ENCODE data around the gene PHF13. TPM values are rescaled to one million over a fixed set of nuclear protein-coding genes. Genes with fewer than 3 reads are reported as not detected.

PHF13 gene
- total and polyA plus RNA-seq, 2 experiments from 2014 or later, result 9.6 to 11.4 TPM

GRCh38 chr1:6627841-6628545 is 14.5 kb downstream of the PHF13 start:
- H4K20me1 ChIP-seq (ENCODE audit: insufficient read depth, poor library complexity, severe bottlenecking), result peaks cover 4% of the 10 kb centered on the region
- DNase-seq (ENCODE audit: low spot score), result no peak
- H3K4me1 ChIP-seq (ENCODE audit: insufficient read depth), result peaks cover 13% of the 10 kb centered on the region
- no peaks in the 10 kb centered on the region for H3K27me3 ChIP-seq
- WGBS (ENCODE audit: low lambda C conversion rate, missing lambda C conversion rate), result 92% methylated on average over 21 of the region's 21 CpGs
- TF ChIP-seq CTCF (IDR thresholded peaks at IDR 0.05; ENCODE audit: poor library complexity) (no peak), EZH2 (IDR thresholded peaks at IDR 0.05; ENCODE audit: borderline replicate concordance) (no peak), EZH2phosphoT487 (IDR thresholded peaks at IDR 0.05; ENCODE audit: low read depth, severe bottlenecking, unreplicated experiment) (no peak)
- no peaks in the 10 kb centered on the region for H3K9me2 ChIP-seq (replicated peaks; ENCODE audit: insufficient read depth)
- H3K79me2 ChIP-seq, result peaks cover 37% of the 10 kb centered on the region
- H3K4me3 ChIP-seq, result no peak overlapping the region
- no peak overlapping the region for H2AFZ ChIP-seq
- H3K9me3 ChIP-seq (ENCODE audit: low read depth), result no peaks in the 10 kb centered on the region
- no peak overlapping the region for H3K27ac ChIP-seq
- no peaks in the 10 kb centered on the region for H3K36me3 ChIP-seq (replicated peaks; ENCODE audit: insufficient read depth, low read depth)
- no peak overlapping the region for H3K4me2 ChIP-seq

- no peaks in the 10 kb centered on the region for H3K36me3 ChIP-seq (replicated peaks; ENCODE audit: insufficient read depth, low read depth)
- WGBS (ENCODE audit: low lambda C conversion rate, missing lambda C conversion rate), result 93% methylated on average over 12 of the region's 12 CpGs
- H2AFZ ChIP-seq, result no peak overlapping the region
- H3K9me3 ChIP-seq (ENCODE audit: low read depth), result no peaks in the 10 kb centered on the region
- no peak for TF ChIP-seq EZH2phosphoT487 (IDR thresholded peaks at IDR 0.05; ENCODE audit: low read depth, severe bottlenecking, unreplicated experiment)
- no peak for TF ChIP-seq CTCF (IDR thresholded peaks at IDR 0.05; ENCODE audit: poor library complexity)
- no peak for TF ChIP-seq EZH2 (IDR thresholded peaks at IDR 0.05; ENCODE audit: borderline replicate concordance)
- H3K9me2 ChIP-seq (replicated peaks; ENCODE audit: insufficient read depth), result no peaks in the 10 kb centered on the region
- peaks cover 35% of the 10 kb centered on the region for H3K79me2 ChIP-seq
- no peak overlapping the region for H3K4me3 ChIP-seq
- peaks cover 13% of the 10 kb centered on the region for H3K4me1 ChIP-seq (ENCODE audit: insufficient read depth)
- H3K27ac ChIP-seq, result no peak overlapping the region
- no peaks in the 10 kb centered on the region for H3K27me3 ChIP-seq
- H3K4me2 ChIP-seq, result no peak overlapping the region
- DNase-seq (ENCODE audit: low spot score), result no peak
- peaks cover 4% of the 10 kb centered on the region for H4K20me1 ChIP-seq (ENCODE audit: insufficient read depth, poor library complexity, severe bottlenecking)
Observed at GRCh38 chr1:6628971-6629479, 15.5 kb downstream of the PHF13 start.

DNA sequence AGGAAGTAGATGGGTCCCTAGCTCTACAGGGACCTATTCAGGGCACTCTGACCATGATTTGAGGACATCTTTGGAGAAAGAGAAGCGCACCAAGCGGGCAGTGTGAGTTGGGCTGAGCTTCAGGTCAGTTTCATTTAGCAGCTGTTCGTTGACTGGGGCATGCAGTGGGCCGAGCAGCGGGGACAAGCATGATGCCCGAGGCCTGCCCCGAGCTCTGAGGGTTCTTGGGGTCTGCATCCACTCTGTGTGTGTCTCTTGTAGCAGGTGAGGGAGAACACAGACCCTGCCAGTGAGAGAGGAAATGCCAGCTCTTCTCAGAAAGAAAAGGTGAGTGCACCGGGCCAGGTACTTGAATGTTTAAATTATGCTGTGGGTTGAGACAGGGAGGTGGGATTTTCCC is 16.5 kb downstream of the PHF13 start:
- Histone ChIP-seq H3K27me3 (no peaks in the 10 kb centered on the region), H3K4me3 (no peak overlapping the region), H3K9me2 (replicated peaks; ENCODE audit: insufficient read depth) (no peaks in the 10 kb centered on the region), H3K9me3 (ENCODE audit: low read depth) (no peaks in the 10 kb centered on the region), H3K4me2 (no peak overlapping the region), H3K4me1 (ENCODE audit: insufficient read depth) (peaks cover 8% of the 10 kb centered on the region), H2AFZ (no peak overlapping the region), H3K36me3 (replicated peaks; ENCODE audit: insufficient read depth, low read depth) (no peaks in the 10 kb centered on the region), H3K27ac (no peak overlapping the region), H3K79me2 (peaks cover 35% of the 10 kb centered on the region), H4K20me1 (ENCODE audit: insufficient read depth, poor library complexity, severe bottlenecking) (peaks cover 4% of the 10 kb centered on the region)
- no peak for DNase-seq (ENCODE audit: low spot score)
- WGBS (ENCODE audit: low lambda C conversion rate, missing lambda C conversion rate), result 98% methylated on average over 8 of the region's 8 CpGs
- TF ChIP-seq CTCF (IDR thresholded peaks at IDR 0.05; ENCODE audit: poor library complexity) (no peak), EZH2 (IDR thresholded peaks at IDR 0.05; ENCODE audit: borderline replicate concordance) (no peak), EZH2phosphoT487 (IDR thresholded peaks at IDR 0.05; ENCODE audit: low read depth, severe bottlenecking, unreplicated experiment) (no peak)
